Dedifferentiated amniotic fluid mesenchymal stem cell (primary cell): ENCODE measurements around the gene SLC38A10.

ENCODE experiments used
- DNase-seq: peaks from one replicate; pipeline ENCODE4 v3.0.0-alpha.2; 2016; ENCODE audit errors: extremely low spot score

SLC38A10 gene

DNA sequence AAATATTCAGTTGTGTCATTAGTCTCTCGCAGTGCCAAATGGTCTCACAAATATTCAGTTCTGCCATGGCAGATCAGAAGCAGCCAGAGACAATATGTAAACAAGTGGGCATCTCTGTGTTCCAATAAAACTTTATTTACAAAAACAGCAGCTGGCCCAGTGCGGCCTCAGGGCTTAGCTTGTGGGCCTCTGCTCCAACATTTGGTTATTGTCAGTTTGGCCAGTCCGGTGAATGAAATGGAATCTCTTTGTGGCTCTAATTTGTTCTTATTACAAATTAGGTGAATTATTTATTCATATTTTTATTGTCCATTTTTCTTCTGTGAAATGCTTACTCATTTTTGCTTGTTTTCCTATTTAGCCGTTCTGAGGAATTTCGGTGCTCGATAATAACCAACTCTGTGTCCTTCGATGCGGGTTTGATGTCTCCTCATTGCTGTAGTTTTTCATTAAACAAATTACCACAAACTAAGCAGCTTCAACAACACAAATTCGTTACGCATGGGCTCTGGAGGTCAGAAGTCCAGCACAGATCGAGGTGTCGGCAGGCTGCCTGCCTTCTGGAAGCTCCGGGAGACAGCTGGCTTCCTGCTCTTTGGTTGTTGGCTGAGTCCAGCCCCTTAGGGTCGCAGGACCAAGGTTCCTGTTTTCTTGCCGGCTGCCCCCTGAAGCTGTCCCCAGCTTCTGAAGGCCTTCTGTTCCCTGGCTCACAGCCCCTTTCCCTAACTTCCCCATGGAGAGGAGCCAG is 4.1 kb upstream of the SLC38A10 start:
- no peak for DNase-seq

DNA sequence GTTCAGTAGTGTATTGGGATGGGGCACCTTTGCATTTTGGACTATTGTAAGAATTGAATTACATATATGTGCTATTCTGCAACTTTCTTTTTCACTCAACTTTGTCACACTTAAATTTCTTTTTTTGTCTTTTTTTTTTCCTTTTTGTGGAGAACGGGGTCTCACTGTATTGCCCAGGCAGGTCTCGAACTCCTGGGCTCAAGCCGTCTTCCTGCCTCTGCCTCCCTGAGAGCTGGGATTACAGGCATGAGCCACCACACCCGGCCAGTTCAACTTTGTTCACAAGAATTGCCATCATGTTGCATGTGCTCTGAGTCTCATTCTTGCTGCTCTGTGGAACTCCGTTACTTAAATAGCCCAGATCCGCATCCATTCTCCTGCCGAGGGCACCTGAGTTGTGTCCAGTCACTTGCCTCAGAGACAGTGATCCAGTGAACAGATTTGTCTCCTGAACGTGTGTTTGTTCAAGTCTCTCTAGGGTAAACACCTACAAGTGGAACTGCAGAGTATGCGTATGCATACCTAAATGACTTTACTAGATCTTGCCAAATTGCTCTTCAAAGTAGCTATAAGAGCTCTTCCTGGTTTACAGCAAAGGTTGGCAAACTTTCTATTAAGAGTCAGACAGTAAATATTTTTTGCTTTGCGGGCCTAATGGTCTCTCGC is 3.4 kb upstream of the SLC38A10 start:
- DNase-seq = no peak

DNA sequence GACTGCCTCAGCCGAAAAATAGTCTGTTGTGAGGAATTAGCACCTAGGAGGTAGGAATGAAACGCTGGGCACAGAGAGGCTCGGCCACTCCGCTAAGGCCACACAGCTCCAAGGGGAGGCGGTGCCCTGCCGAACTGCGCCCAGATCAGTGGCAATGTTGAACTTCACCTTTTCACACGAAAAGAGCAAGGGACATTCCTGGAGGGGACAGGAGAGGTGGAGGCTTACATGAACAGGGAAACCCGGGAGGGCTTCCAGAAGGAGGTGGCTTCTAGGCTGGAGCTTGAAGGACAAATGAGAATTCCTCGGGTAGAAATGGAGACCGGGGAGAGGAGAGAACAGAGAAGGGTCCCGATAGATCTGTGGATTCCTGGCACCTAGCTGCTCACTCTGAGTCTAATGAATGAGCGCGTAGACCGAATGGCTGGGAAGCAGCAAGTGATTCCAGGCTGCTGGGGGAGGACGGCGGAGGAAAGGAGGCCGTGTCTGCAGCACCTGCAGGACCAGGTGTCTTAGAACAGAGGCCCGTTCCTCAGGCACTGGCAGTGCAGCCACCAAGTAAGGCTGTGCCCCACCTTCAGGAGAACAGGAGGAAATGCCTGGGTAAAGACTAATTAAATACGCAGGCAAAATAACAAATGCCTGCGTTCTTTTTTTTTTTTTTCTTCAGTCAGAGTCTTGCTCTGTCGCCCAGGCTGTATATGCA is 722 bp upstream of the SLC38A10 start:
- no peak for DNase-seq

DNA sequence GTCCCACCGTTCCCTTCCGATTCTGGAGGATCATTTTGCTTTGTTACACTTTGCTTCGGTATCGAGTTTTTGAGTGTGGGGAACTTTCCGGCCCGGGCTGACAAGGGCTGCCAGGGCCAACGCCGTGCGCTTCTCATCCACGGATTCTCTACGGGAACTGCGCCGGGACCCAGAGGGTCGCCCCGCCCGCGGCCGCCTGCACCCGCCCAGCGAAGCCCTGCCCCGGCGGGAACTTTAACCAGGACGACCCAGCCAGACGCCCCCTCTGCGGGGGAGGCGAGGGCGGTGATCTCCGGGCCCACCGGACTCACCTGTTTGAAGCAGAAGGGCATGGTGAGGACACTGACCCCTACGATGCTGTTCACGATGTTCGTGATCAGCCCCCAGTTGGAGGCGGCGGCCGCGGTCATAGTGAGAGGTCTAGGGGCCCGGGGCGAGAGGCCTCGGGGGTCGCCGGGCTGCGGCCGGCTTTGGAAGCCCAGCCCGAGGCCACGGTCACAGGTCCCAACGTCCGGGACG is 536 bp downstream of the SLC38A10 start:
- DNase-seq = no peak

DNA sequence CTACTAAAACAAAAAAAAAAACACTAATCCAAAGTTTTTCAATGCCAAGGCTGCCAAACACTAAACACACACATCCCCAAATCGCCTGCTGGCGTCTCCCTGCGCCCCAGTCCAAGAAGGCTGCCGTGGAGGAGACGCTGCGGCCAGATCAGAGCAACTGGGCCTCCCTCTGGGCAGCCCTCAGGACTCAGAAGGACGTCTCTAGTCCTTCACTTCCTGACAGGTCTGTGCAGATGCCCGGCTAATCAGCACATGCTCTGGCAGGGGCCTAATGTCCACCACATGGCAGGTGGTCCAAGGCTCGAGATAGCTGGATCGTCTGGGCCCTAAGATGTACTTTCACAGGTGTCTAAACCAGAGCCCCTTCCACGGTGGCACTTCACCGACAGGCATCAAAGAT is 2.7 kb downstream of the SLC38A10 start:
- no peak for DNase-seq

DNA sequence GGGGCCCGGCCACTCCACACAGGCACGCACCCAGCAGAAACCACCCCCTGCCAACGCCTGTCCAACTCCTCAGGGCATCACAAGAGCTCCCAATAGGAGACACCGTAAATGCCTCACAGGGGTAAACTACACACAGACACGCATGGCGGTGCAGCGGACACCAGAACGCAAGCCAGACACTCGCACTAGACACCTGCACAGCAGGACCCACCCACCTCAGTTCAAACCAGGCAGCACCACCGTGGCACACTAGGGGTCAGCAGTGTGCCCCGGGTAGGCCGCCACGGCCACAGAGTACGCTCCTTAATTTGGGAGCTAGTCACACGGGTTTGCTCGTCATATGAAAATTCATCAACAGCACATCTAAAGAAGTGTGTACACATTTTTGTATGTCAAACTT is 3.4 kb downstream of the SLC38A10 start:
- DNase-seq = no peak

DNA sequence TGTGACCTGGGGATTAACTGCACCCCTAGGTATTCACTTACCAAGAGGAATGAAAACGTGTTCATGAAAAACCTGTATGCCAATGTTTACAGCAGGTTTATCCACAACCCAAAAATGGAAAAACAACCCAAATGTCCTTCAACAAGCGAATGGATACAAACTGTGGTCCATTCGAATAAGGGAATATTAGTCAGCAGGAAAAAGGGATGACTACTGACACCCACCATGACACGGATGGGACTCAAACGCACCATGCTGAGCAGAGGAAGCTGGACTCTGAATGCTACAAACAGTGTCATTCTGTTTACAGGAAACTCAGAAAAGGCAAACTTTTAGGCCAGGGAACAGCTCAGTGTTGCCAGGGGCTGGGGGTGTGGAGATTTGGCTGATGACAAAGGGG is 4.9 kb downstream of the SLC38A10 start:
- DNase-seq = no peak

DNA sequence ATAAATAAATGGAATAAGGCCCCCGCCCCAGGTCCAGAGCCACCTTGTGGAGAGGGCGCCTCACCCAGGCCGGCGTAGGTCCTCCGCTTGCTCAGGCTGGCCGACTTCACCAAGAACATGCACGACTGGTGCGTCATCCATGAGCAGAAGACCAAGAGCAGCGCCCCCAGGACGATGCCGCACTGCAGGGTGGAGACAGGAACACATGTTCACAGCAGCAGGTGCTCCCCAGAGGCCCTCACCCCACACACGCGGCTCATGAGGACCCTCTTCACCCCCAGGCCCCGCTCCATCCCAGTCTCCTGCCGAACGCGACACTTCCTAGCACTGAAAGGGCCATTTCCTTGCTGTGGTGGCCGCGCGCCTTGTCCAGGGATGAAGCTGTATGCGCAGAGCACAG is 5.5 kb downstream of the SLC38A10 start:
- no peak for DNase-seq

DNA sequence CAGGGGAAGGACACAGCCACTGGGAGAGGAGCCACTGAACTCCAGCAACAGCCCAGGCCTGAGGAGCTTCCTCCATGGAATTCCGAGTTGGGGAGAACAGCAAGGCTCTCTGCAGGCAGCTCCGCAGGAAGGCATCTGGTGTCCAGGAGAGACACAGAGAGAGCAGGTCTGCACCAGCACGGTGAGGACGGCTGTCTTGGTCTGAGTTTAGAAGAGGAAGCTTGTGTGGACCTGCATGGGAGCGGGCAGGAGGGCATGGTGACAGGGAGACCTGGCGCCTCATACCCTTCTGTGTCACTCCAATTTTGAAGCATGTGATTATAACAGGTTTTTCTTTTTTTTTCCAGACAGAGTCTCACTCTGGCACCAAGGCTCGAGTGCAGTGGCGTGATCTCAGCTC is 6.4 kb downstream of the SLC38A10 start:
- DNase-seq = no peak

DNA sequence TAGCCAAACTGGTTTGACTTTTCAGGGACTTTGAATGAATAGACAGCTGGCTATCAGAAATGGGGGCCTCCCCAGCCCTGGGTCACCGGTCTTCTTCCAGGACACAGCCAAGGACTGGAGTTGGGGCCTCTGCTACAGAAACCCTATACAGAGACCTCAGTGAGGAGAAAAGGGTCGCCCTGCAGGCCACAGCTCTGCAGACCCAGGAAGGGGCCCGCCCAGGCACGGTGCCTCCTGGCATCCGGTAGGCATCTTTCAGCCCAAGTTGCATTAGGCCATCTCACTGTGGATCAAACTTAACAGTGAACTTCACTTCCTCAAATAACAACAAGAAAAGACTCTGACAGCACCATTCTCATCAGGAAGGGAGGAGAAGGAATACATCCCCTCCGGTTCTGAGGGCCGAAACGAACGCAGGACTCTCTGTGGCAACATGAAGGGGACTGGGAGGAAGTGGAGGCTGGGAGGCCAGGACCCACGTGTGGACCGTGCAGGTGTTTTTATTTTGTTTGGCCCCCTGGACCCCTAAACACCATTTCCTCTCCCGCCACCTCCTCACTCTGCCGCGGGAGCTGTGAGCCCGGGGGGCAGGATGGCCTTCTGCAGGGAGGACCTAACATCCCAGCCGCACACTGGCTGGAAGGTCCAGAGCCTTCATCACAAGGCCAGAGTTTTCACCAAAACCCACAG is 7.2 kb downstream of the SLC38A10 start:
- no peak for DNase-seq

DNA sequence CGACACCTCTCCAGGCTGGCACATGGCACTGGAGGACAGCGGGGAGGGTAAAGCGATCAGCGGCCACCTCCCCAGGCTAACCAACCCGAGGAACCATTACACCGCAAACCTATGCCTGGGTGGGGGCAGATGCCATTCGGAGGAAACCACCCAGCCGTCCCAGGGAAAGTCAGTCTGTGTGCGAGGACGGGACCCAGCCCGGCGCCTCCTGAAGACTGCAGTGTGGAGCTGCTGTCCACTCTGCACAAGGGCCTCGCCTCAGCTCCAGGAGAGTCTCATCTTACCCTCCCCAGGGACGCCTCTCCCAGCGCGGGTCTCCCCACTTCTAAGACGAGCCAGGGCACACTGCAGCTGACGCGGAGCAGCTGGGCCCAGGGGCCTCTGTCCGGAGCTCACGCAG is 8.0 kb downstream of the SLC38A10 start:
- DNase-seq = no peak

DNA sequence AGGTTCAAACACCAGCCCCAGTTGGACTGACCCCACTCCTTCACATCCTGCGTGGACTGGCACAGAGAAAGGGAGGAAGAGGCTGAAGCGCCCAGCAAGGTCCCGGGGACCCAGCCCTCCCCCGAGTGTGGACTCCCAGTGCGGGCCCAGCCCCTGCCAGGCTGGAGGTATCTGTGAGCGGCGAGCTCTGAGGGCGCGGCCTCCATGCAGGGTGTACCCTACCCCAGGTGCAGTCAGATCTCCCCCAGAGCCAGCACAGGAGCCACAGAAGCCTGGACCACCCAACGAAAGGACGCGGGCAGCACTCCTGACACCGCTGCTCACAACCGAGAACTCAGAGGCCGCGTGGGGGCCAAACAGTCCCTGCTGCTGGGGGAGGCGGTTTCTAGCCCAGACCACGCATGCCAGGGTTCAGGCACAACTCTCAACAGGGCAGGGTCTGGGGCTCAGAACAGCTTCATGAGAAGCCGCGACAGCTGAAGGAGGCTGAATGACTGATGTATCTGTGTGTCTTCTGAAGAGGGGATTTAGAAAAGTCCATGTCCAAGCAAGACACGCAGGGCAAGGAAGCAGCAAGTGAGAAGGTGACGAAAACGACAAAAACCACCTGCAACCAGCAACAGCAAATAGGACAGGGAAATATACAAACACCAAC is 8.5 kb downstream of the SLC38A10 start:
- no peak for DNase-seq

DNA sequence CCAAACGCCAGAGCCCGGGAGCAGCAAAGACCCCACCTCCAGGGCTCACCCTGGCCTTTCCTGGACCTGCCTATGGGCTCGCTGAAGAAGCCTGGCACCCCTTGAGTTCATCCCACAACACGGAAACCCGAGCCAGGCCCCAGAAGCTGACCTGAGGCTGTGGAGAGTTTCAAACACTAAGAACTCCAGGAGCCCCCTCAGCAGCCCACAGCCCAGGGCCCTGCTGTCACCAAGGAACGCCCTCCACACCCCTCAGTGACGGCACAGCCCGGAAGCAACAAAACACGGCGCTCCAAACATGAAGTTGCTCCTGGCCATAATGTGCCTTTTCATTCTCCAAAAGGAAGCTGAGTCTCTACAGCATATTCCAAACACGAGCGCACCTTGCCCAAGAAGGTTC is 9.2 kb downstream of the SLC38A10 start:
- DNase-seq = no peak

DNA sequence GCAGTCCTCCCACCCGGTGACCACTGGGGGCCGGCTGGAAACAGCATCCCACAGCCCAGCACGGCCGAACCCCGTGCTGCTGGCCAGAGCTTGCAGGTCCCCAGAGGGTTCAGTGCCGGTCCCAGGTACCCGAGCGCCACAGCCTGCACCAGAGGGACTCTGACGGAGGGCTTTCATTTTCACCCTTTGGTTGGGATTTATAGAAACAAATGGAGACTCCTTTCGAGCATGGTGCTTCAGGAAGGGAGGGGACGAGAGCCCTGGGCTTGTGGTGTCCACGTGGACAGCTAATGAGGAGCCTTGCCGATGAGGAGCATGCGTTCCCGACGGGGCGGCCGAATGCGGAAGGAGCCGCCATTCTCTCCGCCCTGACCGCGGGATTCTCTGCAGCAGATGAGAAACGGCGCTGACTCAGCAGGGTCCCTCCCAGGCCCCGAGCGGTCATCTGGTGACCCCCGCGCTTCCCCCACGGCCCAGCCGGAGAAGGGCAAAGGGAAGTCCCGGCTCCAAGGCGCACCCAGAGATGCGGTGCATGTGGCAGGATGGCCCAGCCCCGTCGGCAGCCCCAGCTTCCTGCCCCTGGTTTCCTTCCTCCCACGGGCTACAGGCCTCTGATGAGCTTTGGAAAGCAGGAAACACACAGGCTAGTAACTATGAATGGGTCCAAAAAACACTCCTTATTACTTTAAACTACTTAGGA is 9.8 kb downstream of the SLC38A10 start:
- DNase-seq = no peak

DNA sequence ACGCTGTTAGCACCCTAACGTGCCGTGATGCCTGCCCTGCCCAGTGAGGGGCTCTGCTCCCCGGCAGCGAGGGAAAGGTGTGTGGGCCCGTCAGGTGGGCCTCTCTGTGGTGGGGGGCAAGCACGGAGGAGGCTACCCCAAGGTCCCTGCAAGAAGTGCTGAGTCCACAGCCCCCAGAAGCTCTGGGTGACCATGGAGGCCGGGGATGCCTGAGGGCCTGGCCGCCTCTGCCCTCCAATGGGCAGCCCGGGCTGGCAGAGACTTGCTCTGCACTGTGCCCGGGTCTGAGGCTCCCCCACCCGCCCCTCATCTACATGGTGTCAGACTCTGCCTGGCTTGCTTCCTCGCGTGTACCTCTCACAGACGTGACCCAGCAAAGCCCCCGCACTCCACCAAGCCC is 12.2 kb downstream of the SLC38A10 start:
- DNase-seq = no peak

DNA sequence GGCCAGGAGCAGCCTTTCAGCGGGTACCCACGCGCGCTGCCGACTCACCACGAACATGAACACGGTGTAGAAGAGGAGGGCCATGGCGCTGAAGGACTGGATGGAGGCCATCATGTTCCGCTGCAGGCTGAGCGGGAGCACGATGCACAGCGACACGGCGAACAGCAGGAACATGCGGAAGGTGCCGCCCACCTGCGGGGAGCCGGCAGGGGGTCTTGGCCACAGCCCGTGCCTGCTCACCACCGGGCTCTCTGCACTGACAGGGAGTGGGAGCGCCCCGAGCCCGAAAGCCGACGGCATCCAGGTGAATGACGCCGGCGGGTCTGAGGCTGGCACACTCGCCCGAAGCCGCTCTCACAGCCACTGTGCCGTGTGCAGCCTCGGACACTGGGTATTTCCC is 13.0 kb downstream of the SLC38A10 start:
- no peak for DNase-seq

DNA sequence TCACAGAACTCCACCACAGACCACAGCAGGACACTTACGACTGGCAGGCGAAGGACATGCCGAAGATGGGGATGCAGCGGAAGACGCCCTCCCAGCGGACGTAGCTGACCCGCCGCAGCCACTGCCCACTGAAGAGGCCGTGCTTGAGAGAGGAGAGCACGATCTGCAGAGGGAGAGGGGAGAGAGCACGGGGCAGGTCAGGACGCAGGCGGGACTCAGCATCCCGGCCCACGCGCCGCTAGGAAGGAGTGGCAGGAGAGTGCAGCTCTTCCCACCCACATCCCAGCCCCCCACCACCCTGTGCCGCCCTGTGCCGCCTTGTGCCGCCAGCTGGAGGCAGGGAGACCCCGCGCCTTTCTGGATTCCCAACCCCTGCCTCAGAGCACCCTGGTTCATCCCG is 14.5 kb downstream of the SLC38A10 start:
- DNase-seq = no peak

DNA sequence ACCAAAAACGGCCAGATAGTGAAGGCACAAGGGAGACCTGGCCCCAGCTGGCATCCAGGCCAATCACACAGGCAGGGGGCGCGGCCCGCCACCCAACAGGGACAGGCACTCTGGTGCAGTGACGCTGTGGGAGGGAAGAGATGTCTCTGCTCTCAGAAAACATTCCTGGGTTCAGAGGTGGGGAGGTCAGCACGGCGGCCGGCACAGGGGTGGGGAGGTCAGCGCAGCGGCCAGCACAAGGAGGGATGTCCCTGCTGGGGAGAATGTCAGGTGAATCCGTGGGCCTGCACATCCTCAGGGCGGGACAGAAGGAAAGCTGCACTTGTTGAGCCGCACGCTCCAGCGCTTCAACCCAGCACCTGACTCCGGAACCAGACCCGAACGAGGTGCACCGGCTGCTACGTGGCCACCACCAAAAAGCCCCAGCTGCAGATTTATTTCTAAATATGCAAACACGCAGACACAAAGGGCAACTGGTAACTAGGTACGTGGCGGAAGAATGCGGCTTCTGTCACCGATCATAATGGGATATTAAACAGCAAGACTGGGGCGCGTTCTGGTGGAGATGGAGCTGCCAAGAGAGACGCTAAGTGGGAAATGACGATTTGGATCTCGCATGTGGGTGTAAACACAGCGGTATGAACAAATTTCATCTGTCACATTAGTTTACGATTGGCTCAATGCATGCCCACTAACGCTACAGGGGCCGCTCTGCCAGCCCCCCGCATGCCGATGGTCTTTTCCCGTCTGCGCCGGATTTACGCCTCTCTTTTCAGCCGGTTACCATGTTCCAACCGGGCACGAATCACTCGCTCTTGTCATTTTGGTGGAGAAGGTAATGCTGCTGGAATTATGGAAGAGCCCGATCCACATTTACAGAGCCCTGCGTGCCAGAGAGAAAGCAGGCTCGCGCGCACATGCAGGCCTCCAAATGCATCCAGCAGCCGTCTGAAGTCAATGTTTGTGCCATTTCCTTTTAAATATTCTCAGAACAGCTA is 15.5 kb downstream of the SLC38A10 start:
- no peak for DNase-seq

DNA sequence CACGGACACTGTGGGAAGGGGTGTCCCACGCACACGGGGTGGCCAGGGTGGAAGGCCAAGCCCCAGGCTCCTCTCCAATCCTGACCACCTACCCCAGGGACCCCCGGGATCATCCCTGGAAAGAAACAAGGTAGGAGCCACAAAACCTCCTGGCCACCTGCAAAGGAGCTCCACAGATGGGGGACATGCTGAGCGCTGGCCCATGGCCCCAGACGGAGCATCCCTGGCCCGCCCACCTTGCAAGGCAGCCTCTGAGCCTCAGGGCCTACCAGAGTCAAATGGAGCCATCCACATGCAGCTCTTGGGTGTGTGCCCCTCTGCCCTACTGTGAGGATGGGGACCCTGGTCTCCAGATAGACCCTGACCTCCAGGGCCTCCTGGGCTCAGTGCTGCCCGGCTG is 16.3 kb downstream of the SLC38A10 start:
- DNase-seq = no peak
